Smooth muscle cell (in vitro differentiated cells): ENCODE measurements around the gene EIF2D. TPM values are rescaled to one million over a fixed set of nuclear protein-coding genes. Genes with fewer than 3 reads are reported as not detected.

Source experiments
- DNase-seq: peaks from one replicate; lab custom pipeline; 2025; ENCODE audit not compliant: unreplicated experiment; lab: John Stamatoyannopoulos, UW
- H2AFZ ChIP-seq: fragments of 200-600 bp; sonication (generic); 2 replicates; pipeline ENCODE4 v1.6.0; 2016; ENCODE audit warnings: antibody characterized with exemption, low read depth, mild to moderate bottlenecking
- H3F3A ChIP-seq: fragments of 200-600 bp; sonication (generic); 2 replicates; pipeline ENCODE4 v1.6.0; 2017; ENCODE audit warnings: antibody characterized with exemption, low read depth
- H3K27ac ChIP-seq: fragments of 200-600 bp; sonication (generic); 2 replicates; pipeline ENCODE4 v1.5.1; 2016; ENCODE audit warnings: low read depth, mild to moderate bottlenecking
- H3K27me3 ChIP-seq: fragments of 200-600 bp; sonication (generic); 2 replicates; pipeline ENCODE4 v1.6.1; 2016; ENCODE audit warnings: low read depth, mild to moderate bottlenecking
- H3K36me3 ChIP-seq: fragments of 200-600 bp; sonication (generic); 2 replicates; pipeline ENCODE4 v1.5.1; 2016; ENCODE audit warnings: low read depth
- H3K4me1 ChIP-seq: fragments of 200-600 bp; sonication (generic); 2 replicates; pipeline ENCODE4 v1.5.1; 2016; ENCODE audit warnings: low read depth
- H3K4me2 ChIP-seq: fragments of 200-600 bp; sonication (generic); 2 replicates; pipeline ENCODE4 v1.6.0; 2016; ENCODE audit warnings: mild to moderate bottlenecking
- H3K4me3 ChIP-seq: fragments of 200-600 bp; sonication (generic); 2 replicates; pipeline ENCODE4 v1.5.1; 2016; ENCODE audit warnings: mild to moderate bottlenecking
- H3K79me2 ChIP-seq: fragments of 200-600 bp; sonication (generic); 2 replicates; pipeline ENCODE4 v1.6.0; 2016; ENCODE audit warnings: low read depth, mild to moderate bottlenecking
- H3K9ac ChIP-seq: fragments of 200-600 bp; sonication (generic); 2 replicates; pipeline ENCODE4 v1.6.0; 2016; ENCODE audit warnings: low read depth
- H3K9me3 ChIP-seq: fragments of 200-600 bp; sonication (generic); replicated peaks from 2 replicates; pipeline ENCODE4 v1.5.1; 2016; ENCODE audit warnings: low read depth
- H4K20me1 ChIP-seq: fragments of 200-600 bp; sonication (generic); 2 replicates; pipeline ENCODE4 v1.6.0; 2016; ENCODE audit warnings: low read depth
- WGBS: methylation state at CpG from one replicate; pipeline ENCODE4 v1.1.7; 2016; ENCODE audit warnings: low lambda C conversion rate; 5-methylcytosine and 5-hydroxymethylcytosine counted together
- polyA plus RNA-seq: library from polyadenylated mRNA; unstranded; fragments of >200 nt; fragmentation: Nextera tagmentation; extraction: Ambion mirVana; gene quantifications from 2 replicates; pipeline ENCODE4 v1.2.1, GENCODE V29; 2016
- total RNA-seq: library from RNA; depleted of rRNA; stranded (reverse); fragments of >200 nt; gene quantifications from 2 replicates; pipeline ENCODE4 v1.2.3, GENCODE V29; 2014
- TF ChIP-seq, protein P1 (sequence below): fragments of 200-600 bp; sonication (generic); IDR thresholded peaks from 2 replicates; pipeline ENCODE4 v1.5.1; 2017; ENCODE audit warnings: borderline replicate concordance, mild to moderate bottlenecking, antibody characterized with exemption; ENCODE audit not compliant: insufficient read depth, poor library complexity, severe bottlenecking

The EIF2D gene
- total and polyA plus RNA-seq, 2 experiments from 2014 or later: 22.8 to 28.9 TPM

- Histone ChIP-seq H3F3A (no peaks in the 10 kb centered on the region), H3K27ac (no peak overlapping the region), H3K4me3 (no peak overlapping the region), H3K27me3 (no peaks in the 10 kb centered on the region), H3K79me2 (no peaks in the 10 kb centered on the region), H3K36me3 (no peaks in the 10 kb centered on the region), H4K20me1 (no peaks in the 10 kb centered on the region), H2AFZ (no peak overlapping the region), H3K9ac (no peak overlapping the region), H3K4me1 (no peaks in the 10 kb centered on the region), H3K9me3 (no peaks in the 10 kb centered on the region), H3K4me2 (no peak overlapping the region)
- DNase-seq: peak; percentile 31
- TF ChIP-seq, protein P1, sequence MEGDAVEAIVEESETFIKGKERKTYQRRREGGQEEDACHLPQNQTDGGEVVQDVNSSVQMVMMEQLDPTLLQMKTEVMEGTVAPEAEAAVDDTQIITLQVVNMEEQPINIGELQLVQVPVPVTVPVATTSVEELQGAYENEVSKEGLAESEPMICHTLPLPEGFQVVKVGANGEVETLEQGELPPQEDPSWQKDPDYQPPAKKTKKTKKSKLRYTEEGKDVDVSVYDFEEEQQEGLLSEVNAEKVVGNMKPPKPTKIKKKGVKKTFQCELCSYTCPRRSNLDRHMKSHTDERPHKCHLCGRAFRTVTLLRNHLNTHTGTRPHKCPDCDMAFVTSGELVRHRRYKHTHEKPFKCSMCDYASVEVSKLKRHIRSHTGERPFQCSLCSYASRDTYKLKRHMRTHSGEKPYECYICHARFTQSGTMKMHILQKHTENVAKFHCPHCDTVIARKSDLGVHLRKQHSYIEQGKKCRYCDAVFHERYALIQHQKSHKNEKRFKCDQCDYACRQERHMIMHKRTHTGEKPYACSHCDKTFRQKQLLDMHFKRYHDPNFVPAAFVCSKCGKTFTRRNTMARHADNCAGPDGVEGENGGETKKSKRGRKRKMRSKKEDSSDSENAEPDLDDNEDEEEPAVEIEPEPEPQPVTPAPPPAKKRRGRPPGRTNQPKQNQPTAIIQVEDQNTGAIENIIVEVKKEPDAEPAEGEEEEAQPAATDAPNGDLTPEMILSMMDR: peak; percentile 80
- WGBS: 15% methylated on average over 9 of the region's 9 CpGs
Observed at GRCh38 chr1:206544562-206545257, 67.6 kb downstream of the EIF2D start.

Other genes starting within 250 kb of the EIF2D start
- 4.0 and 6.2 TPM in 2 replicates for gene IKBKE, start 142.0 kb downstream of the EIF2D start, total RNA-seq
- gene IKBKE, start 142.0 kb downstream of the EIF2D start, polyA plus RNA-seq: 8.5 and 9.7 TPM in 2 replicates
- 1.3 and 2.6 TPM in 2 replicates for gene RASSF5, start 104.9 kb downstream of the EIF2D start, total RNA-seq
- 1.6 and 3.3 TPM in 2 replicates for gene RASSF5, start 104.9 kb downstream of the EIF2D start, polyA plus RNA-seq
- 11.1 and 21.4 TPM in 2 replicates for gene DYRK3, start 23.1 kb upstream of the EIF2D start, total RNA-seq
- 6.9 and 13.7 TPM in 2 replicates for gene DYRK3, start 23.1 kb upstream of the EIF2D start, polyA plus RNA-seq
- gene MAPKAPK2, start 72.4 kb upstream of the EIF2D start, total RNA-seq: 36.0 and 40.9 TPM in 2 replicates
- 14.3 and 16.9 TPM in 2 replicates for gene MAPKAPK2, start 72.4 kb upstream of the EIF2D start, polyA plus RNA-seq
- gene IL19, start 158.3 kb upstream of the EIF2D start, total RNA-seq: not detected in 2 replicates
- 0.35 and 0.52 TPM in 2 replicates for gene IL19, start 158.3 kb upstream of the EIF2D start, polyA plus RNA-seq
- gene IL10, start 160.0 kb upstream of the EIF2D start, total RNA-seq: 0.36 and 2.2 TPM in 2 replicates
- 1.2 and 2.8 TPM in 2 replicates for gene IL10, start 160.0 kb upstream of the EIF2D start, polyA plus RNA-seq